Epidermal melanocyte (primary cell): ENCODE results near the gene CA10.

ENCODE experiments used
- DNase-seq: peaks from one replicate; pipeline ENCODE4 v3.0.0; 2011; ENCODE audit warnings: low spot score; ENCODE audit not compliant: insufficient read length

CA10 gene

GRCh38 chr17:52048137-52048898 is 110.2 kb downstream of the CA10 start:
- DNase-seq, result no peak

GRCh38 chr17:52047086-52047485 is 111.4 kb downstream of the CA10 start:
- no peak for DNase-seq

DNA sequence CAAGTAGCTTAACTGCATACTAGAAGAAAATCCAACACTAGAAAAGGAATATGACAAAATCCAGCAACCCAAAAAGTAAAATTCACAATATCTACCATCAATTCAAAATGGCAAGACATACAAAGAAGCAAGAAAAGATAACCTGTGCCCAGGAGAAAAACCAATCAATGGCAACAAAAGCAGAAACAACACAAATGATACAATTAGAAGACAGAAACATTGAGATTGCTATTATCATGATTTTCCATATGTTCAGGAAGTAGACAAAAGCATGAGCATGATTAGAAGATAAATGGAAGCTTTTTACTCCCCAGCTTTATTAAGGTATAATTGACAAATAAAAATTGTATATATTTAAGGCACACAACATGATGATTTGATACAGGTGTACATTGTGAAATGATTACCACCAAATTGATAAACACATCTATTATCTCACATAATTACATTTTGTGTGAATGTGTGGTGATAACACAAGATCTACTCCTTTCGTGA is 117.3 kb downstream of the CA10 start:
- DNase-seq, result no peak

DNA sequence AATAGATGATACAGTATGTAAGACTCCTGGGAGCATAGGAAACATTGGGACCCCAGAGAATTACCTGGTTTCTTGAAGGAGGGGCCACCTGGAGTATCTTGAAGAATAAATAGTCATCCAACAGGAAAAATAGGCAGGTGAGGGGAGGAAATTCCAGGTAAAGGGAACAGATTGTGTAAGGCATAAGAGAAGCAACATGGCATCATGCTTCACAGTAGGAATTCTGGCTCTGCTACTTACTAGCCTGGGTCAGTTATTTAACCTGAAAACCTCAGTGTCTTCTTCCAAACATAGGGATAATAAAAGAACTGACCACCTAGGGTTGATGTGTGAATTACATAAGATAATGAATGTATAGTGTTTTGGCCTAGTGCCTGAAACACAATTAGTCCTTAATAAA is 122.1 kb downstream of the CA10 start:
- DNase-seq, result no peak

GRCh38 chr17:52035336-52035915 is 123.1 kb downstream of the CA10 start:
- no peak for DNase-seq

DNA sequence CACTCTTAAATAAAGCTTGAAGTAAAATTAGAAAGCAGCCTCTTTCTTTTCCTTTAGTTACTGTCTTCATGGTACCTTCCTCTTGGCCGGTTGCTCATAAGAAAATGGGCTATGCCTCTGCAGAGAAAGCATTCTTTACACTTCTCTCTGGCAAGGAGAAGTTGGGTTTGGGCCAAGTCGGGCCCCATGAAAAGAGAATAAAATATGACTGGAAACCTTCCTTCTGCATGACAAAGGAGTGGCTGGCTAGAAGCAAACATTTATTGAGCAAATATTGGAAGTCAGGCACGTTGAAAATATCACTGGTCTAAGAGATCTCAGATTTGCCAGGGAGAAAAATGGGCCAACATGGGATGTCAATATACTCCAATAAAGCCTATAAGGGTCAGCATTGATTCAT is 126.1 kb downstream of the CA10 start:
- DNase-seq, result no peak

DNA sequence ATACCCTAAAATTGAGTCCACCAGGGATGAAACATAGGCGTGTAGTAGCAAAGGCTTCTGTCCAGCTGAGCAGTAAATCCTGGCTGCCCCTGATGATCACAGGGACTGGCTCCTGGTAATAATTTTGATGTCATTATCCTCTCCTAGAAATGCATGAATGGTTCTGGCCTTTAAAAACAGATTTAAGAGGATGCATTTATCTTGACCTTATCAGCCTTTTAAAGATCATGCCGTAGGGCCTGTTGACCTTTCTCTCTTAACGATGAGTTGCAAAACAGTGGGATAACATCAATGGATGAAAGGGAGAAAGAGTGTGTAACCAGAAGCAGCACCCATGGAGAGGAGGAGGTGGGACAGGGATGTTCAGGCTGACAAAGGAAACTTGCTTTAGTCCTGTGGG is 128.5 kb downstream of the CA10 start:
- no peak for DNase-seq

DNA sequence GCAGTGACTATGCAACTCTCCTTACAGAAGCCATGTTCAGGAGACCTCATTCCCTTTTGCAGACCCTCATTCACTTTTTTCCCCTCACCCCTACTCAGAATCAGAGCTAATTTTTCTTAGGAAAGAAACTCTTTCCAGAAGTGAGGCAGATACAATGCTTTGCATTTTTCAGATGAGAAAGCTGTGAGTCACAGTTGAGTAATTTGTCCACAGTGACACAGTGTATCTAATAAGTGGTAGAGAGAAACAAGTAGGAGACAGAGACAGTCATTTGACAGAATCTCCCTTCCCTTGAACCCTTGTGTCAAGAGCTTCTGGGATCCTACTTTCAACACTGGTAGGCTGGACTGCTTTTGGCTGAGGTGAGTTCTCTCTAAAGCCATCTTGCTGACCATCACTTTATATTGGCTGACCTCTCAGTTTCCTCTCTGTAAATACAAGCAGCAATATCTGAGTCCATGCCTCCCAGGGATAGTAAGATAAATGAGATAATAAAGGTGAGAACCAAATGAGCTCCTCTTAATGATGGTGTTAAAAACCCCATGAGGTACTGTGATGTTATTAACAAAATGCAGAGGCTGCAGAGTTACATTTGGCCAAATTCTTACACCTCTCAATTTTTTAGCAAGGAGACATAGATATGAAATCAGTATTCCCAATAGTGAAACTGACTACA is 130.8 kb downstream of the CA10 start:
- no peak for DNase-seq

DNA sequence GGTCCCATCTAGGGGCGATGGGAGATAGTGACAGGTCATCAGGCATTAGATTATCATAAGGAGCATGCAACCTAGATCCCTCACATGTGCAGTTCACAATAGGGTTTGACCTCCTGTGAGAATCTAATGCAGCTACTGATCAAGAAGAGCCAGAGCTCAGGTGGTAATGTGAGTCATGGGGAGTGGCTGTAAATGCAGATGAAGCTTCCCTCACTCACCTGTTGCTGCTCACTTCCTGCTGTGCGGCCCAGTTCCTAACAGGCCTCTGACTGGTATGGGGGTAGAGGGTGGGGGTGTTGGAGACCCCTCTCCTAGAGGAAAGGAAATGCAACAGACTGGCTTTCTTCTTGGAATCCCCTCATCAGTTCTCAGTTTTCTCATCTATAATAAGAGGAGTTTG is 131.4 kb downstream of the CA10 start:
- DNase-seq, result no peak

- no peak for DNase-seq
Measured at GRCh38 chr17:52026075-52026474, 132.4 kb downstream of the CA10 start.

GRCh38 chr17:52025236-52025635 is 133.3 kb downstream of the CA10 start:
- DNase-seq, result no peak

DNA sequence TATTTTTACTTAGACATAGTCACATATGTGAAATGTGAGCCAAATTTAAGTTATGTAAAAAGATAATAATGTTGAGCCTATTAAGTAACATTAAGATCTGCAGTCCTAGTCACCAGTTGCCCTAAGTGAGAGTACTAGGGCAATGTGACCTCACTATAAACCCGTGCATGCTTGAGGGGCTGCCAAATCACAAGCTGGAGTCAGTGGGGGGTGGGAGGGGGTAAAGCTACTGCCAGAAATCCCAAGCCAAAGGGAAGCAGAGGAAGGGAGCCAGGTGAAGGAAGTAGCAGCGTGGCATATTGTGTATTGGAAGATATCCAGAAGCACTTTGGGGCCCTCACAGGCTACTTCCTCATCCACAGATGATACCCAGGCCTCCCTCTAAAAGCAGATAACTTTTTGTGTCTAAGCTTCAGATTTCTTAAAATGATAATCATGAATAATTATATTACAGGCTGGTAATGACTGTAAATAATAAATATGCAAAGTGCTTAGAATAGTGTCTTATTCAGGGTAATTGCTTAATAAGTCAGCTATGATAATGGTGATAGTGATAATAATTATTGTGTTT is 134.1 kb downstream of the CA10 start:
- DNase-seq, result no peak

GRCh38 chr17:52011064-52011463 is 147.4 kb downstream of the CA10 start:
- no peak for DNase-seq

DNA sequence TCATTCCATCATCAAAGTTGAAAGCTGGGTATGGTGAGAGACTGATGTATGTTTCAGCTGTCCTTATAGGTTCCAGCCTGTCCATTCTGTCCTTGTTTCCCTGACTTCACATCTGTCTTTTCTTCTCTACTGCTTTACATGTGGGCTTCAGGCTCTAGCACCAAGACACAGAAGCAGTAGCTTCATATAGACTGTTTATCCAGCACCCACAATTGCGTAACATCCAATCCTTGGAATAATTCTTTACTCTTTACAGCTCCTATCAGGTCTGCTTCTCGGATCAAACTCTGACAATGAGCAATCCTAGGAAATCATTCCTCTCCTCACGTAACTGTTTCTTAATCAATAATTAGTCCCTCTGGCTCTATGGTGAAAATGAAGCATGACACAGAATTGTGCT is 158.9 kb downstream of the CA10 start:
- no peak for DNase-seq

DNA sequence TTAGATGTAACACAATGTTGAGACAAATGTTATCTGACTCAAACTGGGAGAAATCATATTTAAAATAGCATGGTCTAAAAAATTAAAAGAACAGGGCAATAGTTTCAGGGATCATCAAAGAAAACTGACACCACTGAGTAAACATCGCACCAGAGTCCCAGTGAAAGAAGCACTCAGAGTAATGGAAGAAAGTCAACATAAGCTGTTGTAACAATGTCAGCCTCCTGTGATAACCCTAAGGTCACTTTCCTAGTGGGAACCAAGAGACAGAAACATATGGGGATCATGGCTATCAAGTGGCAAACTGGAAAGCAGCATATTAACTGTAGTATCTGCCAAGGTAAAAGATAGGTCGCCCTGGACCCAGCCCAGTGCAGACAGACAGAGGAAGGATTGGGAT is 160.8 kb downstream of the CA10 start:
- DNase-seq, result no peak

DNA sequence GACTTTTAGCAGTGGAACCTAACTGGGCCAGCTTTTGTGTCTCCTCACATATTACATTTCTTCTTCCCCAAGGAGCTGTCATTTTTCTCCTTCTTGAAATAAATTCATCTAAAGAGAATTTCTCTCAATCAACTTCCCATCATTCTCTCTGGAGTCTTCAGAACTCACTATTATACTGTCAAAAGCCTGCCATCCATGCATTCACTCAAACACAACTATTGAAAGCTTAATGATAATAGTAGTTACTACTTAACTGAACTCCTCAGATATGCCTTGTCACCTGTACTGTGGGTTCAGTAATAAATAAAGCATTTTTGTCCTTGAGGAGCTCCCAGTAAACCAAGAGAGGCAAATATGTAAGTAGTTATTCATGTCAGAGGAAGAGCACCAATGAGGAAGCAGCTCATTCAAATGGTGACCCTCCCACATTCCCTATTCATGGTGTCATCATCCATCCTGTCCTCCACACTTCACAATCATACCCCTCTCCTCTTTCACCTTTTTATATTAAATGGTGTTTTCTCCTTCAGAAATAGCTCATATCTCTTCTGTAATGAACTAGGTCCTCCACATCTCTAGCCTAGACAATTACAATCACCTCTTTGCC is 162.6 kb downstream of the CA10 start:
- DNase-seq, result no peak

DNA sequence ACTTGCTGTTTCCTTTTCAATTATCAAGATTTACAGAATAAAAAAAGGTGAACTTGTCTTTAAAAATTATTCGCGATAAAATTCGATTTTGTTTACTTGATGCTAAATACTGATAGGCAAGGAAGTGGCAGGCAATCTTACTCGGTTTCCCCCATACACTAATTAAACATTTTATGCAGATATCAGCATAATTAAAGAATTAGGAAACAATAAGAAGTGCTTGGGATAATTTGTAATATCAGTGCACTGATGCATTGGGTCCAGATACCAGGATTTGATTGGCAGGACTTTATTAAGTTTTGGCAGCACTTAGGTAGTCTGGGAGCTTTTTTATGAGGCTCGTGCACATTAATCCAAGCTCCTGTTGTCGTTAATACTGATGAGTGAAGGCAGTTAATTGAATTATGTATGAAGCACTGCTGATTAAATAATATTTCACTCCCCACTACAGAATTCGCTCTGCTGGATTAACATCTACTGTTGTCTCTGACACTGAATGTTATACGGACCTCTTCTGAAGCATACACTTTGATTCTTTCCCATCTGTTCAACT is 165.6 kb downstream of the CA10 start:
- DNase-seq, result no peak

- DNase-seq, result no peak
Measured at GRCh38 chr17:51971121-51971520, 187.4 kb downstream of the CA10 start.

- no peak for DNase-seq
Measured at GRCh38 chr17:51961689-51962088, 196.8 kb downstream of the CA10 start.

- DNase-seq, result no peak
Measured at GRCh38 chr17:51957786-51958185, 200.7 kb downstream of the CA10 start.

DNA sequence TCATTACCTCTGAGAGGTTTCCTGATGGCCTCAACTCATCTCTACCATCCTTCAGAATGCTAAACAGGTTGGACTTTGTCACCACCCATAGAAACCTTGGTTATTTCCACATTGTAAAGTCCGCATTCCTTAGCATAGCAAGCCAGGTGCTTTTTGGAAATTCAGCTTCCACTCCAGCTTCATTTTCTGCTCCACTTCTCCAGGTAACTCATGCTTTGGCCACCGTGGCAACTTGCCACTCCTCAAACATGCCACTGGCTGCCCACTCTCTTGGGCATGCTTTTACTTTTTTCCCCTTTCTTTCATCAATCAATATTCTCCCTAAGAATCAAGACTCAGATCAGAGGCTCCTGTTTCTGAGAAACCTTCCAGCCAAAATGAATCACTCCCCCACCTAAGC is 203.3 kb downstream of the CA10 start:
- DNase-seq, result no peak
